UCSD-AML1 (cell line): ENCODE measurements around the gene PLGLB2.
"Not testable (repeated sequence)": the region's sequence is repeated elsewhere in the genome, so short reads cannot be mapped to it uniquely, and the experiment has no call there.

Experiments used
- DNase-seq: peaks from one replicate; lab custom pipeline; 2025; ENCODE audit not compliant: unreplicated experiment; lab: John Stamatoyannopoulos, UW

The PLGLB2 gene

GRCh38 chr2:87747791-87748190 lies at the start of gene PLGLB2:
TSS of gene PLGLB2 (plus strand) at chr2:87748087. CDS start at chr2:87748154, 67 bp downstream.
- not testable (repeated sequence) for DNase-seq

- not testable (repeated sequence) for DNase-seq
These were observed 43.1 kb upstream of the PLGLB2 start for GRCh38 chr2:87704572-87705323.

GRCh38 chr2:87708368-87708767 lies 39.5 kb upstream of the PLGLB2 start:
- DNase-seq: not testable (repeated sequence)

GRCh38 chr2:87727940-87728599 lies 19.8 kb upstream of the PLGLB2 start:
- DNase-seq: not testable (repeated sequence)

DNA sequence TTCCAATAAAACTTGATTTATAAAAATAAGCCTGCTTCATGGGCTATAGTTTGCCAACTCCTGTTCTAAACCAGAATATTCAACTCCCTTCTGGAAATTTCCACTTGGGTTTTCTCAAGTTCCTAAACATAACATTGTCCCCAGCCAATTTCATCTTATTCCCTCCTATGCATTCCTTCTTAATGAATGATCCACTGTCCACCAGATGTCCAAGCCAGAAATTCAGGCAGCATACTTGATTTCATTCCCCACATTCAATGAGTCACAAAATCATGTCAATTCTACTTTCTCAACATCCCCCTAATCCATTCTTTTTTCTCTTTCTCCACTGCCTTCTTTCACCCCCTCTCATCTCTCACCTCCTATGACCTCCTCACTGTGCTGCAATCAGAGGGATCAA lies 7.0 kb upstream of the PLGLB2 start:
- not testable (repeated sequence) for DNase-seq

DNA sequence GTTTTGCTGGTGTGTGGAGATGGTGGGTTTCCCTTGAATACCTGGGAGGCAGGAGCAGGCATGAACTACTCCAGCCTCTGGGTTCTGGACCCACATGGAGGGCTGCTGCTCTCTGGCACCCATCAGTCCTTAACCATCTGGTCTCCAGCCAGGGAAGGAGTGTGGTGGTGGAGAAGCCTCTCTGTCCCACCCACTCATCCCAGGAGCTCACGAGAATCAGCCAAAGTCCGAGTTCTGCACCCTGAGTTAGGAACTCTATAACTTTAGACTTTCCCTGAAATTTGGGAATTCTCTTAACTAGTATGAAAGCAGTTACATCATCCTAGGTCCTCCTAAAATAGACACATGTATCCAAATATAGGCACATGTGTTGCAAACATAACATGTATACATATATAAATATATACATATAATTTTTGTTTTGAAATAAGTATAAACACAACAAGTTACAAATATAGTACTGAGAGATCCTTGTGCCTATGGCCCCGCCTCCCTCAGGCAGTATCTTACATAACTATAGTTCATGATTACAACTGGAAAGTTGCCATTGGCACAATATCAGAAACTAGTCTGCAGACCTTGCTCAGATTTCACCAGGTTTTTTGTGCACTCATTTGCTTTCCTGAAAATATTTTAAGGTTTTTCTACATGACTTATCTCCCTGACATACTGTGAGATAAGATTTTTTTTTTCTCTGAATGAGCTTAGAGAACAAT lies 5.3 kb upstream of the PLGLB2 start:
- DNase-seq: not testable (repeated sequence)

DNA sequence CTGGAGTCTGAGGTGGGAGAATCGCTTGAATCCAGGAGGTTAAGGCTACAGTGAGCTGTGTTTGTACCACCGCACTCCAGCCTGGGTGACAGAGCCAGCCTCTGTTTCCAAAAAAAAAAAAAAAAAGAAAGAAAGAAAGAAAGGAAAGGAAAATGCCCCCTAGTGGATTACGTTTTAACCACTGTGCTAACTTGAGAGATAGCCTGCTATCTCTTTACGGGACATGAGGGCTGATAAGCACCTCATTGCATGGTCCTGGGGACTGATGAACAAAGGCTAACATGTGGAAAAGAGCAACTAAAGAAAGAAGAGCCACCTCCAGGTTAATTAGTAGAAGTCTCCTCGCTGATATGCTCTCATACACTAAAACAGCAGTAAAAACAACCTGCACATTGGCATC lies 4.2 kb upstream of the PLGLB2 start:
- DNase-seq: not testable (repeated sequence)

DNA sequence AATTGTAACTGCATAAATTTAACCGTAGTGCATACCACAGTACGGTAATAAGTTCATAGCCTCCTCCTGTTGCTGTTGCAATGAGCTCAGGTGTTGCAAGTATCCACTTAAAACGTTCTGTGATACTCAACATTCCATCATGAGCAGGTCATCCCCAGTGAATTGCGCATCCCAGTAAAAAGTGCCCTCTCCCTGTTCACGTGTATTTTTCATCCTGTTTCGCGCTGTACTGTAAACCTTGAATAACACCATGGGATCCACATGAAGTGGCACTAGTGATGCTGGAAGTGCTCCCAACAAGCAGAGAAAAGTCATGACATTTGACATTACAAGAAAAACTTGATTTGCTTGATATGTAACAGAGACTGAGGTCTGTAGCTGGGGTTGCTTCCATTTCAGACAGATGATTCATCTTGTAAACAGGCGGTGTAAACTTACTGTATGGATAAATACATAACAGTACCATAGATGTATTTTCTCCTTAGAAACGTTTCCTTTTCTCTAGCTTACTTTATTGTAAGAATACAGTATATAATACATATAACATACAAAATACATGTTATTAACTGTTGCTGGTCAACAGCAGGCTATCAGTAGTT lies 2.4 kb upstream of the PLGLB2 start:
- not testable (repeated sequence) for DNase-seq

DNA sequence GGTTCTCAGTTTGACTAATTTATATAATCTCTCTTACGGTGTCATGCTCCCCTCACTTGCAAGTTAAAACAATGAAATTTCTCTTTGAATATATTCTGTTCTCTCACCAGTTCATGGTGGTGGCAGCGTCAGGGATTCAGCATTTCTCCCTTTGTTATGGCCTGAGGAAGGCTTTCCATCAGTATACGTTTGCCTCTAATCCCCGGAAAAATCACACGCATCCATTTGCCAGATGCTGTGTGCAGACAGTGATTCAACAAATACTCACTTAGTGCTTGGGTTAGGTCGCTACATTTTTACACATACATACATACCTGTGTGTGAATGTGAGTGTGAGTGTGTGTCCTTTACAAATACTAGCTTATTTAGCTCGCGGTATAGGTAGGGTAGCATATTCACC lies 637 bp downstream of the PLGLB2 start:
- DNase-seq: not testable (repeated sequence)

GRCh38 chr2:87750560-87750959 lies 2.7 kb downstream of the PLGLB2 start:
- not testable (repeated sequence) for DNase-seq

GRCh38 chr2:87754759-87755158 lies 6.9 kb downstream of the PLGLB2 start:
- not testable (repeated sequence) for DNase-seq
